ENCODE measurements around the gene RPL10A.
A peak's percentile ranks its signal among the peaks of the same experiment; 100 is the strongest.

RPL10A gene

DNA sequence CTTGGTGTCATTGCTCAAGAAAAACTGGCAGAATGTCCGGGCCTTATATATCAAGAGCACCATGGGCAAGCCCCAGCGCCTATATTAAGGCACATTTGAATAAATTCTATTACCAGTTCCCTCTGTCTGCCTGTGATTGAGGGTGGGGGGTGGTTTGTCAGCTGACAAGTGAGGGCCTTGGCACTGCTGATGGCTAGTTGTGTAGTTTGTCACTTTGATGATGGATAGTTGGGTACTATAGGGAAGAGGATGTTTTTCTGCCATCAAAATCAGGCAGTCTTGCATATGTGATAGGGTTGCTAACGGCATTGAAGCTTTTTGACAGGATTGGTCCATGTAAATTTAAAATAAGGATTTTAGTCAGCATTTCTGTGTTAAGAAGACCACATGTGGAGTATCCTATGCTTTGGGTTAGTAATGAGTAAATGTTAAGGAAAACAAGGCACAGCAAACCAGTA lies 2.5 kb downstream of the RPL10A start:
- H3K4me1 ChIP-seq = peaks cover 15% of the 10 kb centered on the region
- TF ChIP-seq, protein P1, sequence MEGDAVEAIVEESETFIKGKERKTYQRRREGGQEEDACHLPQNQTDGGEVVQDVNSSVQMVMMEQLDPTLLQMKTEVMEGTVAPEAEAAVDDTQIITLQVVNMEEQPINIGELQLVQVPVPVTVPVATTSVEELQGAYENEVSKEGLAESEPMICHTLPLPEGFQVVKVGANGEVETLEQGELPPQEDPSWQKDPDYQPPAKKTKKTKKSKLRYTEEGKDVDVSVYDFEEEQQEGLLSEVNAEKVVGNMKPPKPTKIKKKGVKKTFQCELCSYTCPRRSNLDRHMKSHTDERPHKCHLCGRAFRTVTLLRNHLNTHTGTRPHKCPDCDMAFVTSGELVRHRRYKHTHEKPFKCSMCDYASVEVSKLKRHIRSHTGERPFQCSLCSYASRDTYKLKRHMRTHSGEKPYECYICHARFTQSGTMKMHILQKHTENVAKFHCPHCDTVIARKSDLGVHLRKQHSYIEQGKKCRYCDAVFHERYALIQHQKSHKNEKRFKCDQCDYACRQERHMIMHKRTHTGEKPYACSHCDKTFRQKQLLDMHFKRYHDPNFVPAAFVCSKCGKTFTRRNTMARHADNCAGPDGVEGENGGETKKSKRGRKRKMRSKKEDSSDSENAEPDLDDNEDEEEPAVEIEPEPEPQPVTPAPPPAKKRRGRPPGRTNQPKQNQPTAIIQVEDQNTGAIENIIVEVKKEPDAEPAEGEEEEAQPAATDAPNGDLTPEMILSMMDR (IDR thresholded peaks at IDR 0.05; ENCODE audit: low read depth, low read length) = no peak
- peak overlapping the region; percentile 99 for H3K4me3 ChIP-seq (ENCODE audit: low read depth, low read length)
- H3K9me3 ChIP-seq = no peaks in the 10 kb centered on the region
- peaks cover 68% of the 10 kb centered on the region for H3K36me3 ChIP-seq
- no peak for DNase-seq
- no peaks in the 10 kb centered on the region for H3K27me3 ChIP-seq

DNA sequence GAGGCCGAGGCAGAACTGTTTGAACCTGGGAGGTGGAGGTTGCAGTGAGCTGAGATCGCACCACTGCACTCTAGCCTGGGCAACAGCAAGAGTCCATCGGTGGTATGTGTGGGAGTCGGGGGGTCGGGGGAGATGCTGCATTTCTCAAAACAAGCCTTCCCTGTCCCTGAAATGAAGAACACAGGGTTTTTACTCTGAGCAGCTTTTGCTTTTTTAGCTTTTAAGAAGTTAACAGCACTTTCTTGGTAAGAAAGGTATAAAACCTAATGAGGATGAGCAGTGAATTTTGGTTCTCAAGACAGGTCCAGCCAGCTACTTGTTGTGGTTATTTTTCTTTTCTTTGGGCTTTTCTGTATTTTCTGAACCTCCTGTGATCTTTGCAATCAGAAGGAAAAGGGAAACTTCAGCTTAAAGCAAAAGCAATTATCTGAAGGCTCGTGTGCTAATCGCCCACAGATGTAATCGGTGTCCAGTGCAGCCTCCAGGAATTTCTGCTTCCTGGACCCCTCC lies 3.7 kb downstream of the RPL10A start:
- Histone ChIP-seq H3K9me3 (no peaks in the 10 kb centered on the region), H3K4me3 (ENCODE audit: low read depth, low read length) (peak overlapping the region; percentile 99), H3K36me3 (peaks cover 68% of the 10 kb centered on the region), H3K27me3 (no peaks in the 10 kb centered on the region), H3K4me1 (peaks cover 15% of the 10 kb centered on the region)
- no peak for DNase-seq
- TF ChIP-seq, protein P1 (IDR thresholded peaks at IDR 0.05; ENCODE audit: low read depth, low read length) = no peak

DNA sequence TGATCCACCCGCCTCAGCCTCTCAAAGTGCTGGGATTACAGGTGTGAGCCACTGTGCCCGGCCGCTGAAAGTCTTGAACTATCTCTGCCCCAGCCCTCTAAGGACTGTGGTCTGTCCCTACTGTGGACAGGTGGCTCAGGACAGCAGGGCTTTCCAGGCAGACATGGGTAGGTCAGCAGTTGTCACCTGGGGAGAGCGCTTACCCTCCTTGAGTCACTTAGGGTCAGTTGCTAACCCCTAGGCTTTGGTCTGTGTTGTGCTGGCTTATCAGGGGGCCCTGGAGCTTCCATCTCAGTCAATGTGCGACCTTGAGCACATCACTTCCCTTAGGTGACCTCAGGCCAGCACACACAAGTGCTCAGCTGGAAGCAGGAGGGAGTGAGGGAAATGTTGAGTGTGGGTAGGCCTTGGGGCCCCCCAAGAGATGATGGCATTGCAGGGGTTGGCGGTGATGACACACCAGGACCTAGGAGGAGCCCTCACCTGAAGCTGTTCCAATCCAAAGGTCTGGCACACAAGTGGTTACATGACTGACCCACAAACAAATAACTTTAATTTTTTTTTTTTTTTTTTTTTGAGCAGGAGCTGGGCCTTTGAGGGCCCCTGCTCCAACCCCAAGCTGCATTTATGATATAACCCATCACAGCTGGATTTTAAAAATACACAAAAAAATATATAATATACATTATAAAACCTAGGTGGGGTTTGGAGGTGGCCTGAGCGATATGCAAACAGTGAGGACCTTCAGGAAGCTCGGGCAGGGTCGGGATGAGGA lies 5.1 kb downstream of the RPL10A start:
- no peak for DNase-seq
- Histone ChIP-seq H3K27me3 (no peaks in the 10 kb centered on the region), H3K4me1 (peaks cover 11% of the 10 kb centered on the region), H3K9me3 (no peaks in the 10 kb centered on the region), H3K36me3 (peaks cover 68% of the 10 kb centered on the region), H3K4me3 (ENCODE audit: low read depth, low read length) (no peak overlapping the region)
- TF ChIP-seq, protein P1 (IDR thresholded peaks at IDR 0.05; ENCODE audit: low read depth, low read length) = no peak

DNA sequence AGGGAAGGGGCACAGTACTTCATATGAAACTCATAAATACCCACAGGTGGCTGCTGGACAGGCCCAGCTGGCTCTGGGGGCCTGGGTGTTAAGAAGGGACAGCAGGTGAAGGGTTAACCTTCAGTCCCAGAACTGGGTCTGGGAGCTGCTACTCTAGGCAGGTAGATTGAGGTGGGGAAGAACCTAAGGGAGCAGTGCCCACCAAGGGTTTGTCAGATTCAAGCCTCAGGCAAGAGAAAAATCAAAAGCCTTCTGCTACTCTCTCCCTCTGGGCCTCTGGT lies 5.6 kb downstream of the RPL10A start:
- TF ChIP-seq, protein P1 (IDR thresholded peaks at IDR 0.05; ENCODE audit: low read depth, low read length) = no peak
- Histone ChIP-seq H3K36me3 (peaks cover 64% of the 10 kb centered on the region), H3K9me3 (no peaks in the 10 kb centered on the region), H3K4me3 (ENCODE audit: low read depth, low read length) (no peak overlapping the region), H3K4me1 (peaks cover 11% of the 10 kb centered on the region), H3K27me3 (no peaks in the 10 kb centered on the region)
- no peak for DNase-seq

DNA sequence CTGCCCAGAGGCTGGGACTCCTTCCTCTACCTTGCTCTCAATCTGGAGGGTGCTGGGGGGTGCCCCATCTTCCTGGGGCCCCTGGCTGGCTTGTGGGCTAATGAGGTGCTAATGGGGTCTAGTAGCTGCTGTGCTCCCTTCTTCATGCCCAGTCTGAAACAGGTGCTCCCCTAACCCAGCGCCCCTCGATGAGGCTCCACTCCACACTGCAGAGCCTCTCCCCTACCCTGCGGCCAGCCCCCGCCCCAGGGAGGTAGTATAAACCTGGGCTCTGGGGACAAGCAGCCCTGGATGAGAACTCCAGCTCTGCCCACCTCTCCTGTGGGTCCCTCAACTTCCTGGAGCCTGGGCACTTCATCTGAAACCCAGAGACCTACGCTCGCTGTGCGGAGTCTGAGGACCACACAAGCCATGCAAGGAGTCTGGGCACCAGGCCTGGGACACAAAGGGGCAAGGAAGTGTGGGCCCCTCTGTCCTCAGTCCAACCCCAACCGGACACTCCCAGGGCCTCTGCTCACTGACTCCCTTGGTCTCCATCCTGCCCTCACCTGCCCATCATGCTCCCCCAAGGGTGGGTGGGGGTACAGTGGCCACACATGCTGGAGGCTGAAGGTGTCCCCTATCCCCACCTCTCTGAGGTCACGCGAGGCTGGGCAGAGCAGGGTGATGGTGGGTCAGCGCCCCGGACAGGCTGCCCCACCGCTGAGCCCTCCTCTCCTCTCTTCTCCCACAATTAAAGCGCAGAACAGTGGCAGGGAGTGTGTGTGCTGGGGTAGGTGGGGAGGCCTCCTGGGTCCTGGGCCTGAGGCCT lies 6.1 kb downstream of the RPL10A start:
- Histone ChIP-seq H3K4me1 (peaks cover 11% of the 10 kb centered on the region), H3K4me3 (ENCODE audit: low read depth, low read length) (no peak overlapping the region), H3K9me3 (no peaks in the 10 kb centered on the region), H3K36me3 (peaks cover 58% of the 10 kb centered on the region), H3K27me3 (no peaks in the 10 kb centered on the region)
- TF ChIP-seq, protein P1 (IDR thresholded peaks at IDR 0.05; ENCODE audit: low read depth, low read length) = no peak
- DNase-seq = no peak
